IPS-NIHi7 (cell line): ENCODE measurements around the gene GP1BB.
A peak's percentile ranks its signal among the peaks of the same experiment; 100 is the strongest.

ENCODE experiments used
- DNase-seq: peaks from one replicate; pipeline ENCODE4 v3.0.0; 2012; ENCODE audit warnings: mixed read lengths; ENCODE audit errors: extremely low spot score

GP1BB gene

DNA sequence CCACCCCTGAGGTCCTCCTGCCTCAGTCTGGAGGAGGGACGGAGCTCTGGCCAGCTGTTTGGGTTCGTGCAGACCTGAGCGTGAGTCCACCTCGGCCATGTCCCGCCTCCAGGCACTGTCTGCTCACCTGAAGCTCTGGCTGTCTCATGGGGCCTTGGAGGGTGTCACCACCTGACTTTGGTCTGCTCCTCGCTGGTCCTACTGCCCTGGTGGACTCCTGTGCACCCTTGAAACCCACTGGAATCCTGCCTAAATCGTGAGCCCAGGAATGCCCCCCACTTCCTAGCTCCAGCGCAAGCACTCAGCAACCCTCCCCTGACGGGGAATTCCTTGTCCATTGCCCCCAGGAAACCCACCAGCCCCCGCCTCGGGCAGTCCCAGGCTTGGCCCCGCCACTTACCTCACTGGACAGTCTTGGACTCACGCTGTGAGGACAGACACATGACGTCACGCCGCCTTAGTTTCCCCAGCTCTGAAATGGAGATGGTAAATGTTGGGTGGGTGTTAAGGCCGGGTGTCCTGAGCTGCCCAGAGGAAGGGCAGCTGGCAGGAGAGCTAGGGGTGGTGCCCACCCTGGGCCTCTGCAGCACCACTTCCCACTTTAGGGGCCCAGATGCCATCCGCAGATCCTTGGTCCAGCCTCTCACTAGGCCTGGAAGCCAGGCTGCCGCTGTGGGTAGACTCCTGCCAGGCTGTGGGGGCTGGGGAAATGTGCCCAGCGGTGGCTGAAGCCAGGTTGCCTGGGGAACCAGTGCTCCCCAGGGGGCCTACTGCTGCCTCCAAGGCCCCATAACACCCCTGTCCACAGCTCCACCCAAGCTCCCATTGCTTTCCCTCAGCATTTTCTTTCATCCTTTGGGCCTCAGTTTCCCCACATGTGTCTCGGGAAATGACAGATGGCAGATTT is 19.1 kb downstream of the GP1BB start:
- no peak for DNase-seq

DNA sequence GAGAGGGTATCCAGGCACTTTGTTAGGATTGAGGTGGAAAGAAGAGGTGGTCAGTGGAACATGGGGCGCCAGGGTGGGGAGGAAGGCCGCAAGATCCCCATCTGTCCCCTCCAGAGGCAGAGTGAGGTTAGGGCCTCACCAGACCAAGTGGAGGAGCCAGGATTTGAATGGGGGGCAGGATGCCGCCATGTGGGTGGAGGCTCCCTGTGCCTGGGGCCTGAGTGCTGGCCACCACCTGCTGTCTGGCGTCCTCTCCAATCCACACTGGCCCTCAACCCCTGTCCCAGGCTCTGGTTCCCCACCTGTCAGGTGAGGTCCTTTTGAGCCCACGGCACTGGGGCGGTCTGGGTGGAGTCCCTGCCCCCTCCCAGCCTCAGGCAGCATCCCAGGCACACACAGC is 19.7 kb downstream of the GP1BB start:
- DNase-seq: no peak

DNA sequence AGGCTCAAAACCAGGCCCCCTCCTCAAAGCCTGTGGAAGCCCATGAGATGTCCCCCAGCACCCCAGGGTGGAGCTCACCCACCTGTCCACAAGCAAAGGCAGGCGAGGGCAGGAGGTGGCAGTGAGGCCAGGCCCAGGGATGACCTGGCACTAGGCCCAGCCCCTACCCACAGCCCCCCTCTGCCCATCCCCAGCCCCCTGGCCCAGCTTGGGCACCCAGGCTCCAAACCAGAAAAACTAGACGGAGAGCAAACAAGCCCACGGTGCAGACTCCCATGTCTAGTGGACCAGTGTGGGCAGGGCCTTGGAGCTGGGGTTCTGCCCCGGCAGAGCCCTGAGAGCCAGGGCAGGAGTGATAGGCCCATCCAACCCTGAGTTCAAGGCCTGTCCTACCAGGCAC is 20.3 kb downstream of the GP1BB start:
- DNase-seq: no peak

DNA sequence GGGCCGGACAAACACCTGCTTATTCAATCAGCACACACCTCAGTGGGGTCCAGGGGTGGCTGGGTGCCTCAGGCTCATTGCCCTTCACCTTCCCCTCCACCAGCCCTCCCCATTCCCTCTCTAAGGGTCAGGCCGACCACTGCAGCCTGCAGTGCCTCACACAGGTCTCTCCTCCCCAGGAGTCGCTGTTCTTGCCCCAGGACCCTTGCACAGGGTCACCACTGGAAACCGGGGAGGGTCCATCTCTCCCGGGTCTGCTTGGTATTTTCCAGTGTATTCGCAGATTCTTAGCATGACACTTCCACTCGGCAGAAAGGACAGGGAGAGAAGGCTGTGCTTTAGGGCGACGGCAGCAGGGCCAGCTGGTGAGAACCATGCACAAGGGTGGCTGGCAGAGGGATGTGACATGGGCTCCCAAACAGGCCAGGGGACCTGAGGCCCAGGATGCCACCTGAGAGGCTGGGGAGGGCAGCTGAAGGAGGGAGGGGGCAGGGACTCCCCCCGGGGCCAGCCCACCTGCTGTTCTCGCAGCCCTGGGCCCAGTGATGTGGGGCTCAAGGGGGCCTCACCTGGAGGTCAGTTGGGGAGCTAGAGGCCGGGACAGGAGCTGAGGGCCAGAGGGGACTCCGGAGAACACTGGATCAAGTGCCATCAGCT is 21.1 kb downstream of the GP1BB start:
- DNase-seq: no peak

DNA sequence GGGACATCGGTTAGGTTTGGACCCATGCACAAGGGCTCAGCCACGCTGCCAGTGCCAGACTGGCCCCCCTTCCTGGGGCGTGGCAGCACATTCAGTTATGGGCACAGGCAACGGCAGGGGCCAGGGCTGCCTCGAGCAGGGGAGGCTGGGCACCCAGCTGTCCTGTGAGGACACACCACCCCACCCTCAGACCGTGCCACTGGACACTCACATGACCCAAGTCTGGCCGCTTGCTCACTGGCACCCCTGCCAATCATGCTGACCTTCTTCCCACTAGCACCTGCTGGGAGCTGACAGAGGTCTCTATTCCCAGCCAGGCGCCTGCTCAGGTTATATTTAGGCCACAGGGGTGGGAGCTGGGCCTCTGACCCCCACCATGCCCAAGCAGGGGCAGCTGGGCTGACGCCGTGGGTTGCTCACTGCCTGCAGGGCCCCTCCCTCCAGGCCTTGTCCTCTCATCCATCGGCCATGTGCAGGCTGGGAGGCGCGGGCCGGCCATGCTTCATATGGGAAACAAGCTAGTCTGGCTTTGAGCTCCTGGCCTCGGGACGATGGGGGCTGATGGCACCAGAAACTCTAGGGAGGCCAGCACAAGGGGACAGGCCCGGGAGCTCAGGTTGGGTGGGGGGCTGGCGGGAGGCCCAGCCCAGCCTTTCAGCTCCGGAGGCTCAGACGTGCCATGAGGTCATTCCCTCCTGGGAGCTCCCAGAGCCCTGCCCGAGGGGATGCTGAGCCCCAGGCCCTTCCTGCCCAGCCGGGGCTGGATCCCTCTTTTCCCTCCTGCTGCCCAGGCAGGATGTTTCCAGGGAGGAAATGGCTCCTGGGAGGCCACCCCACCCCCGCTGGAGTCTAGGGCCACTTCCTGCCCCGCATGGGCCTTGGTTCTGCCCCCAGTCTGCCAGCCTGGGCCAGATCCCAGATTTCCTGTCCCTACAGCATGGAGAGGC is 22.1 kb downstream of the GP1BB start:
- no peak for DNase-seq

DNA sequence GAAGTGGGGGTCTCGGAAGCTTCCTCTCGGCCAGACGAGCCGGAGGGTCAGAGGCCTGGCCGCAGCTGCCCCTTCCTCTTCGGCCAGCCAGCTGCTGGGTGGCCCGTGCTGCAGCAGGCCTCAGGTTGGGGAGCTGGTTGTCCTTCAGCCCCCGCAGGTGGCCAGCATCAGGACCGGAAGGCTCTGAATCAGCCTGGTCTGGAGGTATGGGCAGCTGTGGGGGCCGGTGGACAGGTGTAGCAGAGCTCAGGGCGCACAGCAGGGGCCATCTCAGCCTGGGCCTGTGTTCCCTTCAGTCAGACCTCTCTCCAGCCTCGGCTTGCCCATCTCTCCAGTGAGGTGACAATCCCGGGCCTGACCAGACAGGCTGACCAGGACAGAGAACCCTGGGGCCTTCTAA is 23.4 kb downstream of the GP1BB start:
- DNase-seq: no peak

DNA sequence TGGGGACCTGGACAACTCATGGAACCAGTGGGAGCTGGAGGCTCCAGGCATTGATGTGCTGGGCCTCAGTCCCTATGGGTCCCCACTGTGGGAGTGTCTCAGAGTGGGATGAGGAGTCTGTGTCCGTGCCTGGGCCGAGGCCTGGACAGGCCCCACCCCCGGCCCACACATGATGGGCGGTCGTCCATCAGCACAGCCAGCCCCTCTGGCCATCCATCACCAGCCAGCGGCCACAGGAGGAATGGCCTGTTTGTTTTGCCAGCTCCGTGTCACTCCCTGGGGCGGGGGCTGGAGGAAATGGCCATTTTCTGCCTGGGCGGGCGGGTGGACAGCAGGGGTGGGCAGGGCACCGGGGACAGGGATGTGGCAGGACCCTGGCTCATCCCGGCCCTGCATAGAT is 24.2 kb downstream of the GP1BB start:
- DNase-seq: no peak

DNA sequence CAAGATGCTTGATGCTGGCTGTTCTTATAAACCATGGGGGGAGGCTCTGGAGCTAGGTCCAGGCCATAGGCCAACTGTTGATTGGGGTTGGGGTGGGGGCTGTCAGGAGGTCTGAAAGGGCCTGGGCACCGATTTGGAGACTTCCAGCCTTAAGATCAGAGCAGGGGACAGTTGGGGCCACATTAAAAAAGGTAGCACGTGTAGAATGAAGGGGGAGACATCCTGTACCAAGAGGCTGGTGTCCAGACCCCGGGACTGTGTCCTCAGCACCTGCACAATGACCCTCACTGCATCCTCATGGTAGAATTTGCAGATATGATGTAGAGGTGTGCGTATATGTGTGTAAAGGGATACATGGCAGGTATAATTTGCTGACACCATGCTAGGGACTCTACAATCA is 24.8 kb downstream of the GP1BB start:
- DNase-seq: no peak

DNA sequence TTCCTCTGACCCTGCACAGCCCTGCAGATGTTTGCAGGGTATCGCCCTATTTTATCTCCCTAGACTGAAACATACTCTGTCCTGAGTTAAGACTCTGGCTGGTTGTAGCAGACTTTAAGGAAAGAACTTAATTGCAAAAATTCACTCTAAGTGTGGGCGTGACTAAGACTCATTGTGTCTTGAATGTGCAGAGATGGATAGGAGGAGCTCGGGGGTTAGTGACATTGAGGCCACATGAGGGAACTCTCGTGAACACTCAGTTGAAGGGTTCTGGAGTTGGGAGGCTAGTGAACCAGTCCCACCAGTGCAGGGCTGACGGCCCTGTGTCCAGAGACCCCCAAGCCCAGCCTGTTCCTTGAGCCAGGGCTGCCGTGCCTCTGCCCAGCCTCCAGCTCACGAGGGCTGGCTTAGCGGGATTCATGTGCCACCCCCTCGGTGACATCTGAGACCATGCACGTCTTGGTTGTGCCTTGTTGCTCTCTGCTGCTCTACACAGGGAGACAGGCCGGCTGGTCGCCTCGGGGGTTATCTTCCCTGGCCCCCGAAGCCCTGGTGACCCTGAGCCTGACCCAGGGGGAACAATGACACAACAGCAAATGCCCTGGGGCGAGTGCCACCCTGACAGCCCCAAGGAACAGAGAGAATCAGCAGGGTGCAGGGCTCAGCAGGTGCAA is 25.8 kb downstream of the GP1BB start:
- no peak for DNase-seq

DNA sequence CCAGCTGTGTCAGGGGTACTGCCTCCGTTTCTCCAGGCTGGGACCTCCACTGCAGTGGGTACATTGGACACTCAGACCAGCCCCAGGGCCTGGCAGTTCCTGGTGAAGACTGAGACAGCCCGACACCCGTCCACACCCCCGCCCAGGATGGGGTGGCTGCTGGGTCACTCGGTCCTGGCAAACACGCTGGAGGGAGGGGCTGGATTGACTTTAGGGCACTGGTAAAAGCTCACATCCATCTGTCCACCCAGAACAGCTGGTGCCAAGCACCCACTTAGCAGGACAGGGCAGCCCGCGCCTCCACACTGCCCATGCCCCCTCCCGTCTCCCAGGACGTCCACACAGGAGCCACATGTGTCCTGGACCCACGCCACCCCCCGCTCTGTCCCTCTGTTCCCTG is 26.5 kb downstream of the GP1BB start:
- DNase-seq: no peak

DNA sequence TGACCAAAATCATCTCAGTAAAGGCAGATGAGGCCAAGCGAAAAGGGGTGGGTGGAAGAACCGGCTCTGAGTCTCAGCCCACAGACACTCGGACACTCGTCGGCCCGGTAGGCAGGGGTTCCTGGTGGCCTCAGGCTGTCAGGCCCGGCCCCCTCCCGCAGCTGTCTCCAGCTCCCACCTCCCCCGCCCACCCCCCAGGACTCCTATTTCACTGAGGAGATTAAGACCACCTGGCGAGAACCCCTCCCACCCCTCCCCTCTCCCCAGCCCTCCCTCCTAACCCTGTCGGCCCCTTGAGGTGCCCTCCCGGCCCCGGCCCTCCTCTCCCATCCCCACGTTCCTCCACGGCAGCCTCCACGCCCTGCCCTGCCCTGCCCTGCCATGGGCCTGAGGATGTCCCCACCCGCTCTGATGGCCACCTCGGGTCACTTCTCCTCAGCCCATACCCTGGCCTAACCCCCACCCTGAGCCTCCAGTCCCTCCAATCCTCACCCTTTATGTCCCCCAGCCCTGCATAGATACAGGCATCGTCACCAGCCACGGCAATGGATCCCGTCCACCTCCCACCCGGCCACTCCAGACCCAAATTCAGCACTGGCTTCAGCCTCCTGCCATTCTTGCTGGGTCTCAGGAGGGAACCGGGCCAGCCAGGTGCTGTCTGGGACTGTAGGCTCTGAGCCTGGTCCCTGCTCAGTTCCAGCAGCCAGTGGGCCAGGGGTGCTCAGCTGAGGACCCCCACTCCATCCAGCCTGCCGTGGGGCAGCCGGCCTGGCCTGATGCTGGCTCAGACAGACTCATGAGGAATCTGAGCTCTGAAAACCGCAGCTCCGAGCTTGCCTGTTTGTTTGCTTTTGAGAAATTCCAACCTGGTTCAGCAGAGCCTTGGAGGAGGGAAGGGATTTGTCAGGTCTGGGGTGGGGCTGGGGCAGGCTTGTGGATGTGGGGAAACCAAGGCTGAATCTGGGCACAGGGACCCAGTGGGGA is 27.5 kb downstream of the GP1BB start:
- no peak for DNase-seq

DNA sequence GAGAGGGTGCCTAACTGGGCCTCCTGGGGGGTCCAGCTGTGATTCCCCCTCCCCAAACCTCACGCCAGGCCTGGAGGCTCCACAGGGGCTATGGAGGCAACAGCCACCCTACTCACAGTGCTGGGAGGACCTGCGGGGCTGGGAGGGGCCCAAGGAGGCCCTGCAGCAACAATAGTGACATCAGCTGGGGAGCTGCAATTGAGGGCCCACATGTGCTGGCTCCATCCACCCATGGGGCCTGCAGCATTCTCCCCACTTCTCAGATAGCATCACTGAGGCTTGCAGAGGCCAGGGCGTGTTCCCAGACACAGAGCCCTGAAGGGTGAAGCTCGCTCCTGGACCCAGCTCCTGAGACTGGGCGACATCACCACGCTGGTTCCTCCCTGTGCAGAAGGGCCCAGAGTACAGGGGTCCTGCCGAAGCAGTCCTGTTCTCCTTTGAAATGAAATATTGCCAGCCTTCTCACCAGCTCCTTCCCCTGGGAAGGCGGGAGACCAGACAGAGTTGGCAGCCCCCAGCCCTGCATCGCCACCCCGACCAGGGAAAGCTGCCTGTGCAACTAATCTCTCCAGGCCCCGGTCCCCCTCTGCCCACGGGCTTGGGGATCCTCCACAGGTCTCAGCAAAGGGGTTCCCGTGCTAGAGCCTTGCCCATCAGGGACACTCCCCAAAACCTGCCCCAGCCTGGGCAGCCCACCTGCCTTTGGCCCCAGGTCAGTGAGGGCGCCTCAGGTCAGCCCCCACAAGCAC is 28.3 kb downstream of the GP1BB start:
- DNase-seq: no peak

DNA sequence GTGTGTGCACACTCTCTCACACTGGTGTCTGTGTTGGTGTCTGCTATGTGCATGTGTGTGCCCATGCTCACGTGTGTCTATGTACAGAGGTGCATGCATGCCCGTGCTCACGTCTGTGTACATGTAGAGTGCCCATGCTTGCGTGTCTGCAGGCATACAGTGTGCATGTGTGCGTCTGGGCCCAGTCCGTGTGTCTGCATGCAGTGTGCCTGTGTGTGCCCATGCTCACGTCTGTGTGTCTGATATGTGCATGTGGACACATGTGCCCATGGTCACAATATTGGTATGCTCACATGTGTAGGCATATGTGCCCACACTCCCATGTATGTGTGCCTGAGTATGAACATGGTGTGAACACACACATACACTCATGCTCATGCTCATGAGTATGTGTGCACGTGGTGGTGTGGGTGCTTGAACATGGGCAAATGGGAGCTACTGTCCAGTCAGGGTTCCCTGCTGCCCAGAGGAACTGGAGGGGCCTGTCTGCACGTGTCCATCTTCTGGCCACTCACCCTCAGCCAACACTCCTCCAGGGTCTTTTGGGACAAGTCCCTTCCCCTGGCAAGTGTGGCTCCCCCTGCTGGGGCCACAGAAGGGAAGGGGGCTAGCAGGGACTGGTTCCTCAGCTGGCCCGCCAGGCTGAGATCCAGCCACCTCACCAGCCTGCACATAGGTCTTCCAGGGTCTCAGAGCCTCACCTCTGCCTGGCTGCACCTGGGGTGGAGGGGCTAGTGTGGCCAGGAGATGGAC is 29.9 kb downstream of the GP1BB start:
- DNase-seq: peak; percentile 66

DNA sequence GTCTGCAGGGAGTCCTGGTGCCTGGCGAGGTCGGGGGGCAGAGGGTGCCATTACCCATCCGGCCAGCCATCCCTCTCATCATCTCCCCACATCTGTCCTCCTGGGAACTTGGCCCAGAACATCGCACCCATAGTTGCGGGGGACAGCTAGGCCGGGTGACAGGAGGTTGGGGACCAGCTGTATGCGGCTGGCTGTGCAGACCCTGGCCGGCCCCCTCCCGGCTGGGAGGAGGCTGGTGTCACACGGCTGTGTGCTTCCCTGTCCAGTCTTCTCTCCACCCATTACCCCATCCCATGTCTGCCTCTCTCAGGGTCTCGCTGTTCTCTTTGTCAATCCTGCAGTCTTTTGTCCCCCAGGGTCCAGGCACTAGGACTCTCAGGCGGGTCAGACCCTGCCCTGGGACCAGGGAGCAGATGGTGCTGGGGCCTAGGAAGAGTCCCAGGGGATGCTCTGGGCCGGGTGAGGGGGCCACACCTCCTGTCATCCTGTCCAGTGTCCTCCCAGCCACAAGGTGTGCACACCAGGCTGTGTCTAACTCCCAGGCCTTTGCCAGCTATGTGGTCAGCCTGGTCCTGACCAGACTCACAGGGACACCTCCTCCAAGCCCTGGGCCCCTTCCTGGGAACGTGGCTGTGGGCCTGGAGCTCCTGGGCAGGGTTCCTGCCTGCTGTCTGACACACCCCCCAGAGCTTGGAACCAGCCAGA is 30.8 kb downstream of the GP1BB start:
- no peak for DNase-seq

DNA sequence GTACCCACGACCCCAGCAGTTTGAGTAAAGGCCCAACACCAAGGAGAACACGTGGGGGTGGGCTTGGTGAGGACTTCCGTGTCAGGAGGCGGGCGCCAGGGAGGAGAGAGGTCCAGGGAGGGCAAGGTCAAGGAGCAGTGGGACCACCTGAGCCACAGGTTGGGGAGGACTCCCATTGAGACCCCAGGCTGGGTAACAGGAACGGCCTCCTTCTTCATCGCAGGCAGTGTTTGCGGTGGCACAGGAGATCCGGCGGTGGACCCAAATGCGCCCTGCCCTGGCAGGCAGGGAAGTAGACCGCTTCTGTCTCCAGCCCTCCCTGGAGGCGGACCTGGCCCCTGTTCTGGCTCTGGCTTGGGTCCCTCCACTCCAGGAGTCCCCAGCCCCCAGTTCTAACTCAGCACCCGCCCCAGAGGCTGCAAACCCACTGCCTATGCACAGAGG is 31.4 kb downstream of the GP1BB start:
- no peak for DNase-seq

DNA sequence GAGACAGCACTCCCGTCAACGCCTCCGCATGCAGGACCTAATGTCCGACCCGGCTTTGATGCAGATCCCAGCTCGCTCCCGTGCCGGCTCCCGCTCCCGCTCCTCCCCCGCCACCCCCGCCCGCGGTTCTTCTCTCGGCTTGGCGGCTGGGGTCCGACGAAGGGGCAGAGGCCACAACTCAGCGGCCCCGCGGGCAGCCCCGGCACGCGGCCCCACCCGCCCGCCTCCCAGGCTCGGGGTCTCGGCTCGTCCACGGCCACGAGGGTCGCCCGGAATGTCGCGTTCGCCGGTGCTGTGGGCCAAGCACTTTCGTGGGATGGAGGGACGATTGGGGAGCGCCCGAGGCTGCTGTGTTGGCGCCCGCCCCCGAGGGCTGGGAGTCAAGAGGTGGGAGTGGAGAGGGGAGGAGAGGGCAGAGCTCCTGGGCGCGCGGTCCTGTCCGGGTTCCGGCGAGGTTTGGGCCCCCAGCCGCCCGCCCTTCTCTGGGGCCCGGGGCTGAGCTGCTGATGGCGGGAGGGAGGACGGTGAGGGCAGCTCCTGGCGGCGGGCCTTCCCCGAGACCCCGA is 31.9 kb downstream of the GP1BB start:
- DNase-seq: no peak

DNA sequence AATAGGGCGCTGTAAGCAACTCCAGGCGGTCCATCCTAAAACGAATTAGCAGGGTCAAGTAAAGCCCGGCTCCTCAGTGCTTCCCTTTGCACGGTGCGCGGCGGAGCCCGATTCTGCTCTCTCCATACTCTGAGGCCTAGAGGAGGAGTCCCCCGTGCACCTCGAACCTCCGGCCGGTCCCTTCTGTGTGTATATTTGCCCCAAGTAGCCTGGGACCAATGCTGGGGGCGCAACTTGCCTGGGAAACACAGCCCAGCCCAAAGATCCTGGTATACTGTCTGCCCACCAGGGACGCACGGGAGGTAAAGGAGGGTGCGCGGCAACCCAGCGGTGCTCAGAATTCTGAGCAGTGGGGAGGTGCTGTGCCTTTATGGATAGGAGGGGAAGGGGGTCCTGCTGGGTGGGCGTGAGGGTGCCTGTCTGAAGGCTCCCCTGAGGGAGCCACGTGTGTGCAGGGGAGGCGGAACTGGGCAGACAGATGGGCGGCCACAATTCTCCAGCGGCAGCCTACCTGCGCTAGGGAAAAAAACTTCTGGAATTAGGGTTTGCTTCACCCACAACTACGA is 32.5 kb downstream of the GP1BB start:
- DNase-seq: no peak
